Measurements from ENCODE around the gene GALNT10. TPM values are rescaled to one million over a fixed set of nuclear protein-coding genes. Genes with fewer than 3 reads are reported as not detected.

Gene GALNT10
- total and polyA plus RNA-seq, 2 donors from 2014 or later = 13.0 to 44.3 TPM

GRCh38 chr5:154342211-154342610 lies 151.7 kb downstream of the GALNT10 start:
- Histone ChIP-seq H3K27me3 (ENCODE audit: control insufficient read depth, insufficient read depth, low read length) (no peaks in the 10 kb centered on the region), H3K9ac (ENCODE audit: low read length in 3 of 3) (no peak overlapping the region), H3K4me3 (ENCODE audit: low read length in 3 of 3) (no peak overlapping the region), H3K4me1 (ENCODE audit: control insufficient read depth in 2 of 3, insufficient read depth in 2 of 3, low read depth in 1 of 3, low read length in 3 of 3) (peaks cover 0 to 5% (median 0%) of the 10 kb centered on the region in 3 donors), H3K9me3 (ENCODE audit: control insufficient read depth in 2 of 3, insufficient read depth in 1 of 3, low read length in 3 of 3) (no peaks in the 10 kb centered on the region), H3K36me3 (ENCODE audit: control insufficient read depth in 2 of 3, insufficient read depth in 3 of 3, low read length in 3 of 3) (no peaks in the 10 kb centered on the region), H3K27ac (ENCODE audit: low read depth in 2 of 2, low read length in 2 of 2) (no peak overlapping the region)
- intact Hi-C loops (cut with DNase I) = no loop called here
- DNase-seq = no peak
- TF ChIP-seq CTCF (IDR thresholded peaks at IDR 0.05; ENCODE audit: borderline replicate concordance, extremely low read depth, insufficient read depth) = no peak
- no peak for FAIRE-seq

GRCh38 chr5:154342963-154343362 lies 152.4 kb downstream of the GALNT10 start:
- Histone ChIP-seq H3K9me3 (ENCODE audit: control insufficient read depth in 2 of 3, insufficient read depth in 1 of 3, low read length in 3 of 3) (no peaks in the 10 kb centered on the region), H3K27ac (ENCODE audit: low read depth in 2 of 2, low read length in 2 of 2) (no peak overlapping the region), H3K27me3 (ENCODE audit: control insufficient read depth, insufficient read depth, low read length) (no peaks in the 10 kb centered on the region), H3K4me3 (ENCODE audit: low read length in 3 of 3) (no peak overlapping the region), H3K9ac (ENCODE audit: low read length in 3 of 3) (no peak overlapping the region), H3K36me3 (ENCODE audit: control insufficient read depth in 2 of 3, insufficient read depth in 3 of 3, low read length in 3 of 3) (no peaks in the 10 kb centered on the region), H3K4me1 (ENCODE audit: control insufficient read depth in 2 of 3, insufficient read depth in 2 of 3, low read depth in 1 of 3, low read length in 3 of 3) (peaks cover 0 to 5% (median 0%) of the 10 kb centered on the region in 3 donors)
- no peak for DNase-seq
- intact Hi-C loops (cut with DNase I) = no loop called here
- TF ChIP-seq CTCF (IDR thresholded peaks at IDR 0.05; ENCODE audit: borderline replicate concordance, extremely low read depth, insufficient read depth) = no peak
- FAIRE-seq = no peak

- H3K27me3 ChIP-seq (ENCODE audit: control insufficient read depth, insufficient read depth, low read length) = no peaks in the 10 kb centered on the region
- intact Hi-C loops (cut with DNase I) = no loop called here
- no peak for TF ChIP-seq CTCF (IDR thresholded peaks at IDR 0.05; ENCODE audit: borderline replicate concordance, extremely low read depth, insufficient read depth)
- no peaks in the 10 kb centered on the region for H3K36me3 ChIP-seq (ENCODE audit: control insufficient read depth in 2 of 3, insufficient read depth in 3 of 3, low read length in 3 of 3)
- no peak overlapping the region for H3K9ac ChIP-seq (ENCODE audit: low read length in 3 of 3)
- H3K27ac ChIP-seq (ENCODE audit: low read depth in 2 of 2, low read length in 2 of 2) = no peak overlapping the region
- FAIRE-seq = no peak
- no peak for DNase-seq
- peaks cover 0 to 5% (median 0%) of the 10 kb centered on the region in 3 donors for H3K4me1 ChIP-seq (ENCODE audit: control insufficient read depth in 2 of 3, insufficient read depth in 2 of 3, low read depth in 1 of 3, low read length in 3 of 3)
- no peaks in the 10 kb centered on the region for H3K9me3 ChIP-seq (ENCODE audit: control insufficient read depth in 2 of 3, insufficient read depth in 1 of 3, low read length in 3 of 3)
- no peak overlapping the region for H3K4me3 ChIP-seq (ENCODE audit: low read length in 3 of 3)
Measured at GRCh38 chr5:154344461-154344860, 153.9 kb downstream of the GALNT10 start.
